ENCODE measurements around the gene CLK1.

GRCh38 chr2:200847269-200847668, 17.2 kb downstream of the CLK1 start:
- TF ChIP-seq CTCF (IDR thresholded peaks at IDR 0.05) = no peak
- no peak for TF ChIP-seq POLR2A (IDR thresholded peaks at IDR 0.05)
- TF ChIP-seq POLR2AphosphoS5 (IDR thresholded peaks at IDR 0.05) = no peak

Data from prostate gland (tissue), 2 donors.